NK-92 treated with Interleukin-12 subunit alpha and Interleukin-12 subunit beta, amount 100 ng/mL, for 24 hours (cell line): ENCODE results near the gene RUNX1.
A peak's percentile ranks its signal among the peaks of the same experiment; 100 is the strongest.

Source experiments
- DNase-seq: peaks from one replicate; lab custom pipeline; 2025; lab: John Stamatoyannopoulos, UW

The RUNX1 gene

DNA sequence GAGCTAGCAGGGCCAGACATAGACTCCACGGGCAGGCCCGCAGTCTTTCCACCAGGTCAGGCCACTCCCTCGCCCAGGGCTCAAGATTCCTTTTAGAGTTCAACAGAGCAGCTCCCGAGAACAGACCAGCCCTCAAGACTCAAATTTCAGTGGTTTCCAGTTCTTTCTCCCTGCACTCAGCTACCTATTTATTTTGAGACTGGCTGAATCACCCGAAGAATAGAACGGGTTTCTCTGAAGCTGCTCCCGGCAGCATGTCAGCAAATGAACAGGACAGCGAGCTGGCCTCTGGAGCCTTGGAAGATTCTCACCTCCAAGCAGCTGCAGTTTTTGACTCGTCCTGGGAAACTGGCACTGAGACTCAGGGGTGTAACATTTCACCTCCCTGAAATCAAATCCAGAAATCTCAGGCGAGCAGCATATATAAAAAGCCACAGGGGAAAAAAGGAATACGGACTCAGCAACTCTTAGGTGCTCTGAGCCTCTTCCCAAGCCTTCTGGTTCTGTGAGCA, 202.4 kb downstream of the RUNX1 start:
- no peak for DNase-seq

- DNase-seq, result peak; percentile 20
Measured at GRCh38 chr21:34845521-34846451, 203.3 kb downstream of the RUNX1 start.

GRCh38 chr21:34844924-34845238, 204.2 kb downstream of the RUNX1 start:
- no peak for DNase-seq

DNA sequence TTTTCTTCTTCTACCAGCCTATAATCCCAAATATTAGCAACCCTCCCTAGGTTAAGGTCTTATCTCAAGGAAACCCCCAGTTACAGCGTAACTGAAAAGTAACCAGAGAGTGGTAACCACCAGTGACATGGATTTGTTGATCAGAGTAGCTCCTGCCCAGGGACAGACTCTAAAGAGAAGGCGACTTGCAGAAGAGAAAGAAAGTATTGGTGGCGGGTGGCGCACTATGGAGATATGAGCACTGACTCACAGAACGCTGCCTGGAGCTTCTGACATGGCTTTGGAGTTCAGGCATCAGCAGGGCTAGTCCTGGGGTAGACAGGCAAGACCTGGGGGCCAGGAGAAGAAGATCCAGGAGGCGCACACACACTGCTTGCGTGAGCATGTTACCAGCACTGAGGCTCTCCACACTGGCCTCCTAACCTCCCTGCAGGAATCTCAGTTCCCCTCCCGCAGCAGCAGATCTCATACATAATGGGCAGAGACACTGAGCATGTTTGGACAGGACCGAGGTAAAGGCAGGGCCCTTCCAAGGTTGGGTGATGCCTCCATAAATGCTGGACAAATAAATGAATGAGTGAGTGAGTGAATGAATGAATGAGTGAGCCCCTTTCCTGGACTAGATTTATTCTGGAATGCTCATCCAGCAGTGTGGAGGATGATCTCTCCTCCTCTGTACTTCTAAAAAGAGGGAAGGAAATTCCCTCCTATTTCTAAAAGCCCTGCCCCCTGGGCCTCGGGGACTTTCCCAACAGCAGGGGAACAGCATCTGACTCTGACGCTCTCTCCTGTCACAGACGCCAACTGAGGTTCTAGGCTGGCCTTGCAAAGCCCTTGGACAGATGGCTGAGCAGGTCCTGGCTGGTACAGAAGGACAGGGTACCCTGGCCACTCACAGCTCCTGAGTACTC, 204.8 kb downstream of the RUNX1 start:
- DNase-seq, result no peak

GRCh38 chr21:34843562-34843961, 205.5 kb downstream of the RUNX1 start:
- DNase-seq, result no peak

DNA sequence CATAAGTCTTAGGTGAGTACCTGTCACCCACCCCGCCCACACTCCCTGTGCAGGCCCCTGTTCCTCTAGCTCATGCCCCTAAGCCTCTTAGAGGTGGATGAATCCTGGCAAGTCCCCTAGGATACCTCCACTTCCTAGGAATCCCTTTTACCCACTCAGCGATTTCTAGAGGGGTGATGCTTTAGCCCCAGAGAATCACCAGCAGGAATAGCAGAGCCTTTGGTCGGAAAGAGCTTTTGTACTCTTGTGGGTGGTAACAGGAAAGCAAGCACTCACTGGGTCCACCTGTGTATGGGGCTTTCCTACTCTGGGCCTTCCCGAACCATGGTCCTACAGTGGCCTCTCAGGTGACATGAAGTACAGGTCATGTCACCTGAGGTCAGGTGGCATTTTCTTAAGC, 207.9 kb downstream of the RUNX1 start:
- no peak for DNase-seq

- no peak for DNase-seq
Measured at GRCh38 chr21:34840693-34841092, 208.4 kb downstream of the RUNX1 start.

DNA sequence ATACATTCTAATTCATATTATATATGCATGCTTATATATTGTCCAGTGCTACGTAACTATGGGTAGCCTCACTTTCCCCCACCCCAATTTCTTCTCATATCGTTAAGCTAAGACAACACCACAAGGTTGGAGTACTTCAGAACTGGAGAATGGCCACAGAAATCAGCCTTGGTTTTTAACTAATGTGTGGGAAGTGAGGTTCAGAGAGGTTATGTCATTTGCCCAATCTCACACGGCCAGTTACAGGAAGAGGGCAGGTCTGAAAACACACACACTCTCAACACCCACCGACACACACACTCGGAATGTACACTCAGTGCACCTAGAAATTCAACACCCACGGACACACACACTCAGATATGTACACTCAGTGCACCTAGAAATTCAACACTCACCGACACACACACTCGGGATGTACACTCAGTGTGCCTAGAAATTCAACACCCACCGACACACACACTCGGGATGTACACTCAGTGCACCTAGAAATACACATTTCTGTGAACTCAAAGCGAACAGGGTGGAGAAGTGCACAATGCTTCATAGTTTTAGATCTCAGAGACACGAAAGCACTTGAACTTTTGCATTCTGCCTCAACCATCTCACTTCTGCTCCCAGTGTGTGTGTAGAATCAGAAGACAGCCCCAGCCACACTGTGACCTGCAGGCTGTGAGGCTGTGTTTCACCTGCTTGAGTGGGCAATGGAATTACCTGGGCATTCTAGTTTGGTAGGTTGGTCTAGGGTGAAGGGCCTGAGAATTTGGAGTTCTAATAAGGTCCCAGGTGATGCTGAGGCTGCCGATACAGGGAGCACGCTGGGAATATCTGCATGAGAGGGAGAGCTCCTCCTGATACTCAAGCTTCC, 209.9 kb downstream of the RUNX1 start:
- no peak for DNase-seq

- DNase-seq, result no peak
Measured at GRCh38 chr21:34836933-34837505, 212.1 kb downstream of the RUNX1 start.

DNA sequence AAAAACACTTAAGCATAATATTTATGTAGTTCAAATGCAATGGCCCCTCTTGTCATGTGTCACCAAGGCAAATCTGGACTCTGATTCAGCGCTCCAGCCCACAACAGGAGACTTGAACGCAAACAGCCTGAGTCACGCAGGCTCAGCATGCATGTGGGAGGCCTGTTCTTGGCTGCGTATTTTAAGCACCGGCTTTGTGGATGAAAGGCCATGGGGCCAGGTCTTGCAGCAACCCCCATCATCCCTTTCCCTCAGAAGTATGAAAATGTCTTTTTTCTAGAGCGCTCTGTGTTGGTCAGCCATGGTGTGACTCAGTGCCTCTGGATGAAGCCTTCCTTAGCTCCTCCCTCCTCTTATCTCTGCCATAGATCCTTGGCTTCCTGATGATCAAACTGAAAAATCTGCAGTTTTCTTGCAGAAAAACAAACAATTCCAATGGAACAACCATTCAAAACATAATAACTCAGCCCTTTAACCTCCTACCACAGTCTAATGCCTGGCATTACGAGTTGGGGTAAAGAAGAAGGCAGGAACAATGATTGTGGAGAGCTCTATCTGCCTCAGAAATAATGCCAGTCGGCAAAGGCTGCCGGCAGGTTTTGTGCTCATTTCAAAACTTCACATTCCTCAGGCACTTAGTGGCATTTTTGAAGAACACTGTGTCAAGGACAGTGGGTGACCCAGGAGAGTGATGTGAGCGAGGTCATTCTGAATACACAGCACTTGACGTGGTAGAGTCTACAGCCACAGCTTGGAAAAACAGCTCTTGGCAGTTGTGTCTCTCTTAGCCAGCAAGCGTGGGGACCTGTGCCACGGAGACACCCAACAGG, 212.8 kb downstream of the RUNX1 start:
- DNase-seq, result no peak

GRCh38 chr21:34835526-34835925, 213.6 kb downstream of the RUNX1 start:
- DNase-seq, result no peak

- DNase-seq, result no peak
Measured at GRCh38 chr21:34834852-34835501, 214.1 kb downstream of the RUNX1 start.

DNA sequence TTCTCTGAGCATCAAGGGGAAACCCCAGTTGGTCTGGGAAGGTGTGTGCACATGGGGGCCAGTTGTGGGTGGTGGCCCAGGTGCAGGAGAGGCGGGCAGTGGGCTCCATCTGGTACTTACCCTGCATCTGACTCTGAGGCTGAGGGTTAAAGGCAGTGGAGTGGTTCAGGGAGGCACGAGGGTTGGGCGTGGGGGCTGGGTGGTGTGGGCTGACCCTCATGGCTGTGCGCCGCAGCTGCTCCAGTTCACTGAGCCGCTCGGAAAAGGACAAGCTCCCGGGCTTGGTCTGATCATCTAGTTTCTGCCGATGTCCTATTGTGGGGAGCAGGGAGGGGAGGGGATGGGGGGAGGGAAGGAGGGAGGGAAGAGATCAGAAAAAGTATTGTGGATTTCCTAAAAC, 214.8 kb downstream of the RUNX1 start:
- no peak for DNase-seq

DNA sequence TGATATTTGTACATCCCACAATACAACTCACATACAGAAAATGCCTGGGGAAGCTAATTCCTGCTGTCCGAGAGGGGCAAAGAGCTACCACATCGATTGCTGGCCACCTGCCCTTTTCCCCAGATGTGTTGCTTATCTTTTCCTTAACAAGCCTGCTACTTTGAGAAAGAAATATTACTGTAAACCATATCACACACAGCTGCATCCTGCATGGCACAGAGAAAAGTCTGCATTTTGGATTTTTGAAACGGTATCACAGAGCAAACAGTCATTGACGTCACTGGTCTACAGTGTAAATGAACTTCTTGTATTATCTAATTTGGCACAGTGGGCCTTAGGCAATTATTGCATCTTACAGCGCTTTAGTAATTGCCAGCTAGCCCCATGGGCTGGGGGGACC, 215.6 kb downstream of the RUNX1 start:
- DNase-seq, result no peak

DNA sequence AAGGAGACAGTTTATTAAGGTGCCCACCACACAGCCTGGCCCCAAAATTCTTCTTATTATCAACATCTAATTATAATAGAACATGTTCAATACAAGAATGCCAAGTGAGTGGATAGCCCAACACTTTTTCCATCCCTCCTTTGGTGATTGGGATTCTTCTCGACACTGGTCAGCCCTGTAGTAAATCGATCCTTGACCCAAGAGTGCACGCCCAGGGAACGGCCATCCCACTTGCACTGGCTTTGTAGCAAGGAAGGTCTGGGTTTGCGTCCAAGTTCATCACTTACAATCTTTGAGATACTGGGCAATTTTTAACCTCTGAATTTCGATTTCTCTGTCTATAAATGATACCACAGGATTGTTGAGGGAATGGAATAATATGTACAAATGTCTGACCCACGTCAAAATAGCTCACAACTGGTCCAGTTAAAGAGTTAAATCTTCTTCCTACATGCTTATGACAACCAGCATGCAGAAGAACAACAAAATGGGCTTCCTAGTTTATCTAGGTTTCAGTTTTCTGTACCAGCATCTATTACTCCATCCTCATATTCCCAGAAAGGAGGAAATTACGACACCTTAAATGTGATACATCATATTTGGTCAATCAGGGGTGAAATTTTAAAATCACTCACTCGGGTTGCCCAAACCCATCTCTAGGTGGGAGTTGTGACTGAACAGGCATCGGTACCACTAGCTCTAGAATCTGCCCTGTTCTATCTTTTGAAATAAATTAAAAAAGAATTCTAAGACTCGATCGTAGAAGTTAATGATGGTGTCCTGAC, 218.5 kb downstream of the RUNX1 start:
- no peak for DNase-seq

DNA sequence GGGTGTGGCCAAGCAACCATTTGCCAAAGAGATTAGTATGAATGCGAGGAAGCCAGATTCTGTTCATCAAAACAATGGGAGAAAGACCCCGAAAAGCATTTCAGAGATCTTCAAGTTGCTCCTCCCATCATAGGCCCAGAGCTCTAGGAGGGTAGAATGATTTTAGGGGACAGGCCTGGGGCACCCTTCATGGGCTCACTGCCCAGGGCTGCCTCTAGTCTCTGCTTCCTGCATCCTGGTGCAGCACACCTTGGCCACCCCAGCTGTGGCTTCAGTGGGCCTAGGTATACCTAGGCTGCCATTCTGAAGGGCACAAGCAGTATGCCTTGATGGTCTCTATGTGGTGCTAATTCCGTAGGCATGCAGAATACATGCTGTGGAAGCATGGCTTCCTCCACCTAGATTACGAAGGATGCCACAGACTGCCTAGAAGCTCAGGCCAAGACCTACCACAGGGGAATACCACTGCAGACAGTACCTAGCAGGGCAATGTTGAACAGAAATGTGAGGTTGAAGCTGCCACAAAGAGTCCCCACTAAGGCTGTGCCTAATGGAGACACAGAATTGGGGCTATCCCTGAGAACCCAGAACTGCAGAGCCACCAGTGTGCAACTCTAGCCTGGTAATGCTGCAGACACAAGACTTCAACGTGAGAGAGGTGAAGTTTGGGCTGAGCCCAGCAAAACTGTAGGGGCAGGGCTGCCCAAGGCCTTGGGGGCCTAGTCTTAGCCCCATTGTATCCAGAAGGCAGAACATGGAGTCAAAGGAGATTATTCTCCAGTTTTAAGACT, 221.5 kb downstream of the RUNX1 start:
- no peak for DNase-seq

DNA sequence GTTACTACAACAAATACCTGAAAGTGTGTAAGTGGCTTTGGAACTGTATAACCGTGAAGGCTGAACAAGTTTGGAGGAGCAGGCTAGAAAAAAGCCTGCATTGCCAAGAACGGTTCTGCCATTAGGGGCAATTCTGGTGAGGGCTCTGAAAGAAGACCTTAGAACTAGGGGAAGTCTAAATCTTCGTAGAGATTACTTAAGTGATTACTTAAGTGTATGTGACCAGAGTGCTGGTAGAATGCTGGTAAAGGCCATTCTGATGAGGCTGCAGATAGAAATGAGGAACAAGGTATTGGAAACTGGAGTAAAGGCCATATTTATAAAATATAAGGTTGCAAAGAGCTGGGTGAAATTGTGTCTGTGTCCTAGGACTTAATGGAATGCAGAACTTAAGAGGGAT, 222.3 kb downstream of the RUNX1 start:
- DNase-seq, result no peak

DNA sequence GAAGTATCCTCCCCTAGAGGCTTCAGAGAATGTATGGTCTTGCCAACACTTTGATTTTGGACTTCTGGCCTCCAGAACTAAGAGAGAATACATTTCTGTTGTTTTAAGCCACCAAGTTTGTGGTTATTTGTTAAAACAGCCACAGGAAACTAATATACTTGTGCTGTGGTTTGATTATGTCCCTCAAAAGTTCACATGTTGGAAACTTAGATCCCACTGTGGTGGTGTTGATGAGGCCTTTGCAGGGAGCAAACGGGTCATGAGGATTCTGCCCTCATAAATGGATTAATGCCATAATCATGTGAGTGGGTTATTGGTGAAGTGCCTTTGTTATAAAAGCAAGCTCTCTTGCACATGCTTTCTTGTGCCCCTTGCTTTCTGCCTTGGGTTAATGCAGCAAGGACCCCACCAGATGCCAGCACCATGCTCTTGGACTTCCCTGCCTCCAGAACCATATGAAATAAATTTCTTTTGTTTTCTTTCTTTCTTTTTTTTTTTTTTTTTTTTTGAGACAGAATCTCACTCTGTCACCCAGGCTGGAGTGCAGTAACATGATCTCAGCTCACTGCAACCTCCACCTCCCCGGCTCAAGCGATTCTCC, 223.1 kb downstream of the RUNX1 start:
- DNase-seq, result no peak
